HT-29 (cell line): ENCODE results near the gene PTGIR. TPM values are rescaled to one million over a fixed set of nuclear protein-coding genes. Genes with fewer than 3 reads are reported as not detected.

Experiments
- DNase-seq: peaks from one replicate; pipeline ENCODE4 v3.0.0-alpha.2; 2015; ENCODE audit warnings: low spot score
- total RNA-seq: library from RNA; depleted of rRNA; stranded (reverse); fragments of >200 nt; shearing (Covaris generic); gene quantifications from 2 replicates; pipeline ENCODE4 v1.2.3, GENCODE V29; 2014

Gene PTGIR
- total RNA-seq, 1 experiment from 2014 or later = not detected

DNA sequence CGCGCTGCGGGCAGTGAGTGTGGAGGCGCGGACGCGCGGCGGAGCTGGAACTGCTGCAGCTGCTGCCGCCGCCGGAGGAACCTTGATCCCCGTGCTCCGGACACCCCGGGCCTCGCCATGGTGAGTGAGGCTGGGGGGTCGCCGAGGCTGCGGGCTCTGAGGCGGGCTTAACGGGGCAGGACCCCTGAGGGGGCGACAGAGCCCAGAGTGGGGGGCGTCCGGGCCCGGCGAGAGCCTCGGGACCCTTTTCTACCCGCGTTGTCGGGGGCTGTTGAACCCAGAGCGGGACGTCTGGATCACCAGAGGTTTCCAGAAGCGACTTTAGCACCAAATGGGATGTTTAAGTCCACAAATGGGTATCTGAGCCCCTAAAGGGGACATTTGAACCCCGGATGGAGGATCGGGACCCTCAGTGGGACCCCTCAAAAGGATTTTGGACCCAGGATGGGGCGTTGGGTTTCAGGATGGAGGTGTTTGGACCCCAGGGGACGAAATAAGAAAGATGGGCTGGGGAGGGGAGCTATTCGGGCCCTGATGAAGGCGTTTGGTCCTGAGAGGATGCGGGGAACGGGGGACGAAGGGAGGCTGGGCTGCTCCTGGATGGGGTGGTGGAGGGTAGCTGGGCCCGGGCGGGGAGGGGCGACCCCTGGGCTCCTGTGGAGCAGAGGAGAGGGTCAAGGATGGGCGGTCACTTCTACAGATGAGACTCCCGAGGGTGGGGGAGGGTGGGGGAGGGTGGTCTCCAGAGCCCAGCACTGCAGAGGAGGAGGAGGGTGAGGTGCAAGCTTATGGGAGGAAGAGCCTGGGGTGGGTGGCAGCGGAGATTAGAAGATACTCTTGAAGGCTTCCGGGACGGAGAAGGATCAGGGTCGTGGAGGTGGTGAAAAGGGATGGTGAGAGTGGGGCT, 23.3 kb downstream of the PTGIR start, which contains the start of gene CALM3:
Gene CALM3 (plus strand): TSS at position 13 of the 907 bp plus-strand sequence. CDS start 105 bp downstream, at position 118.
- peak; percentile 35 for DNase-seq

- DNase-seq = peak; percentile 100
These were observed 24.2 kb downstream of the PTGIR start for GRCh38 chr19:46600384-46601317.

DNA sequence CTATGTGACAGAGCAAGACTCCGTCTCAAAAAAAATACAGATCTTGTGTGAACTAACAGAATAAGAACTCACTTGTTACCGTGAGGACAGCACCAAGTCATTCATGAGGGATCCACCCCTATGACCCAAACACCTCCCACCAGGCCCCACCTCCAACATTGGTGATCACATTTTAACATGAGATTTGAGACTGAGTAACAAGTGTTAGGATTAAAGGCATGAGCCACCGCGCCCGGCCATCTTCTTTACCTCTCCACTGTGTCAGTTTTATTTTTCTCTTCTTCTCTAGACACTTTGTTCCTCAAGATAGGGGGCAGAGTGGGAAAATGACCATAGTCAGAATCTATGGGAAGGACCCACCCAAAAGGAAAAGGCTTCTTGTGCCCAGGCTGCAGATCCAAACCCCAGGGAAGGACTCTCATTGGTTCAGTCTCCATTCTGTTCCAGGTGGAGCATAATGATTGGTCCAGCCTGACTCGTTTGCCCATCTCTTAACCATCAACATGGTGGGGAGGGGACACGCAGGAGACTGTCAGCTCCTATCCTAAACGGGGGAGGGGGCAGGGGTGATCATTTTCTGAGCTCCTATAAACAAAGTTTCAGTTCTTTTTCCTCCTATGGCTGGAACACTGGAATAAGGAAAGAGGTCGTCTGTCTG, 25.0 kb downstream of the PTGIR start:
- no peak for DNase-seq

- no peak for DNase-seq
These were observed 26.4 kb downstream of the PTGIR start for GRCh38 chr19:46598372-46598917.

GRCh38 chr19:46596008-46596407, 28.9 kb downstream of the PTGIR start:
- DNase-seq = no peak

DNA sequence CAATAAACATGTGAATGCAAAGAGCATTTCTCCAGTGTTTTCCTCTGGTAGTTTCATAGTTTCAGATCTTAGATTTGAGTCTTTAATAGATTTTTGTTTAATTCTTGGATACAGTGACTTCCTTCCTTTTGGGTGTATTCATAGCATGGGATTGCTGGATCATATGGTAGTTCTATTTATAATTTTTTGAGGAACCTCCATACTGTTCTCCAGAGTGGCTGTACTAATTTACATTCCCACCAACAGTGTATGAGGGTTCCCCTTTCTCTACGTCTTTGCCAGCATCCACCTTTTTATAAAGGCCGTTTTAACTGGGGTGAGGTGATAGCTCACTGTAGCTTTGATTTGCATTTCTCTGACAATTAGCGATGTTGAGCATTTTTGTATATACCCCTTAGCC, 33.0 kb downstream of the PTGIR start:
- no peak for DNase-seq

DNA sequence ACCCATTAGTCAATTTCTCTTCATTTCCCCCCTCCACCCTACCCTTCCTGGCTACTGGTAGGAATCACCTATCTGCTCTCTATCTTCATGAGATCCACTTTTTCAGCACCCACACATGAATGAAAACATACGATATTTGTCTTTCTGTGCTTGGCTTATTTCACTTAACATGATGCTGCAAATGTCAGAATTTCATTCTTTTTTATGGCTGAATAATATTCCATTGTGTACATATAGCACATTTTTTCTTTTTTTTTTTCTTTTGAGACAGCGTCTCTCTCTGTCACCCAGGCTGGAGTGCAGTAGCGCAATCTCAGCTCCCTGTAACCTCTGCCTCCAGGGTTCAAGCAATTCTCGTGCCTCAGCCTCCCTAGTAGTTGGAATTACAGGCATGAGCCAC, 33.6 kb downstream of the PTGIR start:
- no peak for DNase-seq

GRCh38 chr19:46587861-46588260, 37.0 kb downstream of the PTGIR start:
- DNase-seq = no peak

DNA sequence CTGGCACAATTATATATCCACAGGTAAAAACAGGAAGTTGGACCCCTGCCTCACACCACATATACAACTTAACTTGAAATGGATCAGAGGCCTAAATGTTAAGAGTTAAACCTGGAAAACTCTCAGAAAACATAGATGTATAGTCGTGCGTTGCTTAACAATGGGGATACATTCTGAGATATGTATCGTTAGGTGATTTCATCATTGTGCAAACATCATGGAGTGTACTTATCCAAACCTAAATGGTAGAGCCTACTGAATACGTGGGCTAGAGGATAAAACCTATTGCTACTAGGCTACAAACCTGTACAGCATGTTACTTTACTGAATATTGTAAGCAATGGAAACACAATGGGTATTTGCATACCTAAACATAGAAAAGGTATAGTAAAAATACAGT, 38.6 kb downstream of the PTGIR start:
- no peak for DNase-seq

- DNase-seq = no peak
These were observed 39.4 kb downstream of the PTGIR start for GRCh38 chr19:46585539-46585938.

DNA sequence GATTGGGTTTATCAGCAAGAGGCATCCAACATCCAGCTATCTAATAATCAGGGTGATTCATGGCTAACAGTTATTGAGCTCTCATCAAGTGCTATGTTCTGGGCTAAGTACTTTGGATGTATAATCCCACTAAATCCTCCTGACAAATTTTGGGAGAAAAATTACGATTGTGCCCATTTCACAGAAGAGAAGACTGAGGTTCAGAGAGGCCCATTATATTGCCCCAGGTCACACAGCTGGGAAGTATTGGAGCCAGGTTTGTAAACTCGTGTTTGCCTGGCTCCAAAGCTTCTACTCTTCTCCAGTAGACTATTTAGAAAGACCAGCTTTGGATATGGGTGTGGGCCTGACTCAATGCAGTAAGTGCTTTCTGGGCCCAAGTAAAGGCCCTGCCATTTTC, 44.6 kb downstream of the PTGIR start:
- DNase-seq = no peak

DNA sequence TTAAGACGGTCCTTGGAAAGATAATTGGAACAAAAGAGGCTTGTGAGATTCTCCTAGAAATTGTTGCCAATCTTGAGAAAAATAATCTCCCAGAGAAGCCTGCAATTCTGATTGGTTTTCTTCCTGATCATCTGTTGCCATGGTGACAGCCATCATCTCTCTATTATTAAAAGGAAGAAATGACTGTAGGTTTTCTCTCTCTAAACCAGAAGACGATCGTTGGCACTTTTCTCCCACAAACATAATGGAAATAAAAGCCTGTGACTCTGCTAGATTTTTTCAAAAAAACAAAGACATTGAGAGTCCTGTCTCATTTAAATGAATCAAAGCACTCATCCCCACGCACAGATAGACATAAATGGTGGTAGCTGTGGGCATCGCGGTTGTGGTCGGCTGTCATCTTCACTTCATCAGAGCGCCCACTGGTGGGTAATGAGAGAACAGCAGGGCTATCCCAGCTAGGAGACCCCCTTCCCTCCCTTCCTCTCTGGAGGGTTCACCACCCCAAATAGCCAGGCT, 45.5 kb downstream of the PTGIR start:
- DNase-seq = no peak

- DNase-seq = no peak
These were observed 46.4 kb downstream of the PTGIR start for GRCh38 chr19:46578450-46578849.

DNA sequence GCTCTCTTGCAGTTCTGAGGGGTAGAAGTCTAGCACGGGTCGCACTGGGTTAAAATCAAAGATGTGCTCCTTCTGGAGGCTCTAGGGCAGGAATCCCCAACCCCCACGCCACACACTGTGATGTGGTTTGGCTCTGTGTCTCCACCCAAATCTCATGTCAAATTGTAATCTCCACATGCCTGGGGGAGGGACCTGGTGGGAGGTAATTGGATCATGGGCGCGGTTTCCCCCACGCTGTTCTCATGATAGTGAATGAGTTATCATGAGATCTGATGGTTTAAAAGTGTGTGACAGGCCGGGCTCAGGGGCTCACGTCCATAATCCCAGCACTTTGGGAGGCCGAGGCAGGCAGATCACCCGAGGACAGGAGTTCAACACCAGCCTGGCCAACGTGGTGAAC, 50.4 kb downstream of the PTGIR start:
- DNase-seq = no peak

DNA sequence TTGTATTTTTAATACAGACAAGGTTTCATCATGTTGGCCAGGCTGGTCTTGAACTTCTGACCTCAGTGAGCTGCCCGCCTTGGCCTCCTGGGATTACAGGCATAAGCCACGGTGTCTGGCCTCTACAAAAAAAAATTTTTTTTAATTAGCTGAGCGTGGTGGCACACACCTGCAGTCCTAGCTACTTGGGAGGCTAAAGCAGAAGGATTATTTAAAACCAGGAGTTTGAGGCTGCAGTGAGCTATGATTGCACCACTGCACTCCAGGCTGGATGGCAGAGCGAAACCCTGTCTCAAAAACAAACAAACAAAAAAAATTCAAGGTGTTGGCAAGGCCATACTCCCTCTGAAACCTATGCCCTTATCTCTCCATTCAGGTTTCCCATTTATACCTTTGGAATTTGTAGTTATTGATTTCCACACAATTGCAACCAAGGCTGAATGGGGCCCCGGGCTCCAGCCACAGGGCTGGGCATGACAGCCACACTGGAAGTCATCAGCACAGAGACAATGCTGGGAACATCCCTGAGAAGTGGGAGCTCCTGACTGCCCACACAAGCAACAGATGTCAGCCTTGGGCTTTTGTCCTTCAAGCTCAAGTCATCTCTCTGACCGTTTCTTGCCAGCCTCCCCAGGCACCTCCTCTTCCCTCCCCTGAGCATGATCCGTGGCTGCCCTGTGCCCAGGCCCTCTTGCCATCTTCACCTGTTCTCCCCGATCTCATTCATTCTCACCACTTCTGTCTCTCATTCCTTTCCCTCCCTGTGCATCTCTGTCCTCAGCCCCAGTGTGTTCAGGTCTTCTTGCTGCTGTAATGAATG, 51.0 kb downstream of the PTGIR start:
- DNase-seq = no peak

- DNase-seq = peak; percentile 82
These were observed 53.4 kb downstream of the PTGIR start for GRCh38 chr19:46571495-46571894.
